HepG2 (cell line): ENCODE measurements around the gene THOC5.
"Not testable (repeated sequence)": the region's sequence is repeated elsewhere in the genome, so short reads cannot be mapped to it uniquely, and the experiment has no call there.

Source experiments
- RFX5 ChIP-seq: IDR thresholded peaks from 2 replicates; pipeline ENCODE4 v1.6.1; 2011; ENCODE audit warnings: low read depth, low read length, improper control_type of control experiment
- SRY ChIP-seq: sonication (generic); formaldehyde crosslinking; IDR thresholded peaks from 2 replicates; pipeline ENCODE4 v1.8.0; 2022; ENCODE audit warnings: mild to moderate bottlenecking, missing genetic modification reagents
- ZNF841 ChIP-seq: sonication (generic); formaldehyde crosslinking; IDR thresholded peaks from 2 replicates; pipeline ENCODE4 v1.8.1; 2023; ENCODE audit warnings: missing genetic modification reagents, borderline replicate concordance
- TF ChIP-seq, protein P1 (sequence below), 2 experiments: IDR thresholded peaks; 2 replicates each; pipeline ENCODE4 v1.6.1; 2011 to 2012; ENCODE audit warnings: low read length in 2 of 2, borderline replicate concordance in 1 of 2, low read depth in 1 of 2, mild to moderate bottlenecking in 1 of 2, moderate library complexity in 1 of 2
- TF ChIP-seq, protein P2 (sequence below): sonication (generic); formaldehyde crosslinking; IDR thresholded peaks from 2 replicates; pipeline ENCODE4 v1.9.0; 2021; ENCODE audit warnings: missing genetic modification reagents, borderline replicate concordance

DNA sequence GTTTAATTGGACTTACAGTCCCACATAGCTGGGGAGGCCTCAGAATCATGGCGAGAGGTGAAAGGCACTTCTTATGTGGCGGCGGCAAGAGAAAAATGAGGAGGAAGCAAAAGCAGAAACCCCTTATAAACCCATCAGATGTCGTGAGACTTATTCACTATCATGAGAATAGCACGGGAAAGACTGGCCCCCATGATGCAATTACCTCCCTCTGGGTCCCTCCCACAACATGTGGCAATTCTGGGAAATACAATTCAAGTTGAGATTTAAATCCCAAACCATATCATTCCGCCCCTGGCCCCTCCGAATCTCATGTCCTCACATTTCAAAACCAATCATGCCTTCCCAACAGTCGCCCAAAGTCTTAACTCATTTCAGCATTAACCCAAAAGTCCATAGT, 8.5 kb downstream of the THOC5 start:
- not testable (repeated sequence) for TF ChIP-seq RFX5; ZNF841; SRY (CRISPR knock-in tag)
- TF ChIP-seq, protein P1, sequence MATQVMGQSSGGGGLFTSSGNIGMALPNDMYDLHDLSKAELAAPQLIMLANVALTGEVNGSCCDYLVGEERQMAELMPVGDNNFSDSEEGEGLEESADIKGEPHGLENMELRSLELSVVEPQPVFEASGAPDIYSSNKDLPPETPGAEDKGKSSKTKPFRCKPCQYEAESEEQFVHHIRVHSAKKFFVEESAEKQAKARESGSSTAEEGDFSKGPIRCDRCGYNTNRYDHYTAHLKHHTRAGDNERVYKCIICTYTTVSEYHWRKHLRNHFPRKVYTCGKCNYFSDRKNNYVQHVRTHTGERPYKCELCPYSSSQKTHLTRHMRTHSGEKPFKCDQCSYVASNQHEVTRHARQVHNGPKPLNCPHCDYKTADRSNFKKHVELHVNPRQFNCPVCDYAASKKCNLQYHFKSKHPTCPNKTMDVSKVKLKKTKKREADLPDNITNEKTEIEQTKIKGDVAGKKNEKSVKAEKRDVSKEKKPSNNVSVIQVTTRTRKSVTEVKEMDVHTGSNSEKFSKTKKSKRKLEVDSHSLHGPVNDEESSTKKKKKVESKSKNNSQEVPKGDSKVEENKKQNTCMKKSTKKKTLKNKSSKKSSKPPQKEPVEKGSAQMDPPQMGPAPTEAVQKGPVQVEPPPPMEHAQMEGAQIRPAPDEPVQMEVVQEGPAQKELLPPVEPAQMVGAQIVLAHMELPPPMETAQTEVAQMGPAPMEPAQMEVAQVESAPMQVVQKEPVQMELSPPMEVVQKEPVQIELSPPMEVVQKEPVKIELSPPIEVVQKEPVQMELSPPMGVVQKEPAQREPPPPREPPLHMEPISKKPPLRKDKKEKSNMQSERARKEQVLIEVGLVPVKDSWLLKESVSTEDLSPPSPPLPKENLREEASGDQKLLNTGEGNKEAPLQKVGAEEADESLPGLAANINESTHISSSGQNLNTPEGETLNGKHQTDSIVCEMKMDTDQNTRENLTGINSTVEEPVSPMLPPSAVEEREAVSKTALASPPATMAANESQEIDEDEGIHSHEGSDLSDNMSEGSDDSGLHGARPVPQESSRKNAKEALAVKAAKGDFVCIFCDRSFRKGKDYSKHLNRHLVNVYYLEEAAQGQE (IDR thresholded peaks at IDR 0.05; ENCODE audit: borderline replicate concordance in 1 of 2, low read depth in 1 of 2, low read length in 2 of 2), result not testable (repeated sequence)
- TF ChIP-seq, protein P2, sequence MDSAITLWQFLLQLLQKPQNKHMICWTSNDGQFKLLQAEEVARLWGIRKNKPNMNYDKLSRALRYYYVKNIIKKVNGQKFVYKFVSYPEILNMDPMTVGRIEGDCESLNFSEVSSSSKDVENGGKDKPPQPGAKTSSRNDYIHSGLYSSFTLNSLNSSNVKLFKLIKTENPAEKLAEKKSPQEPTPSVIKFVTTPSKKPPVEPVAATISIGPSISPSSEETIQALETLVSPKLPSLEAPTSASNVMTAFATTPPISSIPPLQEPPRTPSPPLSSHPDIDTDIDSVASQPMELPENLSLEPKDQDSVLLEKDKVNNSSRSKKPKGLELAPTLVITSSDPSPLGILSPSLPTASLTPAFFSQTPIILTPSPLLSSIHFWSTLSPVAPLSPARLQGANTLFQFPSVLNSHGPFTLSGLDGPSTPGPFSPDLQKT (CRISPR knock-in tag), result not testable (repeated sequence)
